Stimulated activated CD8-positive, alpha-beta memory T cell treated with anti-CD3 and anti-CD28 coated beads, Interleukin-12 subunit alpha, Interleukin-12 subunit beta, amount 100 ng/mL, for 1 hour (primary cell): ENCODE results near the gene COL4A2.

ENCODE experiments used
- DNase-seq: peaks from one replicate; pipeline ENCODE4 v3.0.0-alpha.2; 2020; ENCODE audit warnings: low read depth

The COL4A2 gene

DNA sequence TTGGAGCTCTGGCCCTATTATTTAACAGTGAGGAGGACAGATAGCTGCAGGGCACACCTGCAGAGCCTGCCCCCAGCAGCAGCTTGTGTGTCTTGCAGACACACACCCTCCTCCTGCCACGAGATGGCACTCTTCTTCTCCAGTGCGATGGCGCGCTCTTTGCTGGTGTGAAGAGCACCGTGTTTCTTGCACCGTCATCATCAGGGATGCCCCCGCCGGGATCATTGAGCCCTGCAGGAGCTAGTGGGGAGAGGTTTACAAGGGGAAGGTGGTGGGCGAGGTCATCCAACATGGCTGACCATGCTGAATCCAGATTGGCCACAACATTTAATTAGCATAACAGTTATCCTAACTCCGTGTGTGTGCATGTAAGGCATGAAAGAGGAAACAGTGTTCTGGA lies 148.9 kb downstream of the COL4A2 start:
- DNase-seq, result peak; percentile 15

- DNase-seq, result no peak
Measured at GRCh38 chr13:110456550-110456949, 149.5 kb downstream of the COL4A2 start.

- DNase-seq, result no peak
Measured at GRCh38 chr13:110457361-110457760, 150.3 kb downstream of the COL4A2 start.

DNA sequence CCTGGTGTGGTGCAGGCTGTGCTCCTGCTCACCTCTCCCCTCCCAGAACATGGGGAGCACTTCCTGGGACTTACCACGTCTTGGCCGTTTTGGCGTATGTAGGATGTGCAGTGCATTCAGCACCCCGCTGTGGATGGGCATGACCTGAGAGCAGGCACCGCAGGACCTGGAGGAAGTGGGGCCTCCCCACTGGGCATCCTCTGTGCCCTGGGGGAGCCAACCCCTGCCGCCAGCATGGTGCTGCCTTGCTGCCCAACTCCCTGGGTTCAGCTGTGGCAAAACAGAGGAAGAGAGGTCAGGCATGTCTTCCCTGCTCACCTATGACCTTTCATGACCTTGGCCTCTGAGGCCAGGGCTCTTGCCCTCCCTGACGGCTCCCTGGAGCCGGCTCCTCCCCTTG lies 150.9 kb downstream of the COL4A2 start:
- DNase-seq, result no peak

DNA sequence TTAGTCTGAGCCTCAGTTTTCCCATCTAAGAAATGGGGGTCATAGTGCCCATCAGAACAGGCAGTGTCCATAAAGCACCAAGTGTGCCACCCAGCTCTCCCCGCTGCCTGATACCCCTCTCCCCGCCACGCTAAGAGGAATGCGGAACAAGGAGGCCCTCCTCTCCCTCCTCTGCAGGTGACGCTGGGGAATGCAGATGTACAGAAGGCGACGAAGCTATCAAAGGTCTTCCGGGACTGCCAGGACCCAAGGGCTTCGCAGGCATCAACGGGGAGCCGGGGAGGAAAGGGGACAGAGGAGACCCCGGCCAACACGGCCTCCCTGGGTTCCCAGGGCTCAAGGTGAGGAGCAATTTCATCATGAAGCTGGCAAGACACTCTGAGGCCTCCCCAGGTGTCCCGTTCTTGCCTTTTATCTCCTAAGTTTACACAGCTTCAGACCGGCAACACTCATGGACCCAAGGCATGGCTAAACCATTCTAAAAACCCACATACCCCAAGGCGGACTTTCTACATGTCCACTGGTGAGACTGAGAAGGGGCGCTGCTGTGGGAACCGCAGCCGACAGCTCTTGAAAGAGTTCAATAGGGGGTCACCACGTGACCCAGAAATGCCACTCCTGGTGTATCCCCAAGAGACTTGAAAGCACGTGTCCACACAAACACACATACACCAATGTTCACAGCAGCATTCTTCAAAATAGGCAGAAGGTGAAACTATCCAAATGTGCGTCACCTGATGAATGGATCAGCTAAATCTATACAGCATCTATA lies 151.7 kb downstream of the COL4A2 start:
- DNase-seq, result no peak

GRCh38 chr13:110462091-110462490 lies 155.0 kb downstream of the COL4A2 start:
- DNase-seq, result no peak

GRCh38 chr13:110463156-110463555 lies 156.1 kb downstream of the COL4A2 start:
- no peak for DNase-seq

DNA sequence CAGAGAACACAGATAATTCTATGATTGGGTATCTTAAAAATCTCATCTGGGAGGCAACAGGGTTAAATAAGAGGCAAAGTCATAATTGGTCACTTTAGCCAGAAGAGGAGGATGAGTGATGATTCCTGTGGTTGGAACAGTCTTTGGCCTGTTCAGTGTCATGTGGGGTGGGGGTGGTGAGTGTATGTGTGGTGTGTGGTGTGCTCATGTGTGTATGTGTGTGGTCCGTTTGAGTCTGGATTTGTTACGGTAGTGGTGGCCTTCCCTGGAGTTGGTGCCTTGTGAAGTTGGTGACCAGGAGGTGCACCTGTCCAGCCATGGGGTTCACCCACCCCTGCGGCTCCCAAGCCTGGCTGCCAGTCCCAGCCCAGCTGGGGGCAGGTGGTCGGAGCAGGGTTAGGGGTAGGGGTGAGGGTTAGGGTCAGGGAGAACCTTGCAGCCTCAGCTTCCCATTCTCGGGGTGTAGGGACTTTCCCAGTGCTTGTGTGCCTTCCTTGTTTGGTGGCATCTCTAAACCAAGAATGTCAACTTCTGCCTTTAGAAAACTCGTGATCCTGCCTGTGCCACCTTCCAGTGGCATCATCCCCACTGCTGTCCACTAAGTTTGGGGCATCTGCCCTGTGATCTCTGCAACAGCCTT lies 156.9 kb downstream of the COL4A2 start:
- no peak for DNase-seq

- DNase-seq, result no peak
Measured at GRCh38 chr13:110464556-110465333, 157.7 kb downstream of the COL4A2 start.

DNA sequence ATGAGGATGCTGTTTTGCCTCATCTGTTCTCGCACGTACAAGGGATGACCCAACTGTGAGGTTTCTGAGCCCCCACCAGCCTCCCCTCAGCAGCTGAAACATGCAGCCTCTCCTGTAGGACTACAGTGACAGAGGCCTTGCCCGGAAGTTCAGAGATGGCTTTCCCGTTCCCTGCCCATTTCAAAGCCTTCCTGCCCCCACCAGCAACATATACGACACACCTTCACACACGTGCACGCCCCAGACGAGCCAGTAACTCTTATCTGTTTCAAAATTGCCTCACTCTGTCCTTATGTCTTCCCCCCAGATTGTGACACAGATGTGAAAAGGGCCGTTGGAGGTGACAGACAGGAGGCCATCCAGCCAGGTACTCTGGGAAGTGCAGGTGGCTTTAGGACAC lies 158.6 kb downstream of the COL4A2 start:
- DNase-seq, result no peak

DNA sequence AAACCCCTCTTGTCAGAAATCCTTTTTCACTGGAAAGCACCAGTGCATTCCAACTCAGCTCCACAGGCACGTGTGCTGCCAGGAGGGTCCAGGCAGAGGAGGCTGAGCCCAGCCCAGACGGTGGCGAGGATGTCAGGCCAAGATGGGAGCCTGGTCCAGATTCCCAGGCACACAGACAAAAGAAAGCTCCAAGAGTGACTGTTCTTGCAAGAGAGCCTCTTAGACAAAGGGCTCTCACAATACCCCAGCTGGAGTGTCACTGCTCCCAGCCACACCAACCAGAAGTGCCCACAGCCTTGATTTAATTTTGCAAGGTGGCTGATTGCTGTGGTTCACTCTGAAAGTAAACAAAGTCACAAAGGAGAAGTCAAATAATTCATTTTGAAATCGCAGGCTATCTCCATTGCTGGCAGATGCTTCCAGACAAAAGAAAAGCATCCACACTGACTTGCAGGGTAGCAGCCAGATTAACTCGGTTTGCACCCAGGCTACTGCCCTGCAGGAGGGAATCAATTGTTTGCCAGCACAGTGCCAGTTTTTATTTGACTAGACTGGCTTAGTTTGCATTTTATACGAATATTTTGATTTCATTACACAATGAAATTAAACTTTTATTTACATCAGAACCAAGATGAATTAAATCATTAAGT lies 159.3 kb downstream of the COL4A2 start:
- DNase-seq, result no peak

- DNase-seq, result no peak
Measured at GRCh38 chr13:110467516-110468110, 160.5 kb downstream of the COL4A2 start.

DNA sequence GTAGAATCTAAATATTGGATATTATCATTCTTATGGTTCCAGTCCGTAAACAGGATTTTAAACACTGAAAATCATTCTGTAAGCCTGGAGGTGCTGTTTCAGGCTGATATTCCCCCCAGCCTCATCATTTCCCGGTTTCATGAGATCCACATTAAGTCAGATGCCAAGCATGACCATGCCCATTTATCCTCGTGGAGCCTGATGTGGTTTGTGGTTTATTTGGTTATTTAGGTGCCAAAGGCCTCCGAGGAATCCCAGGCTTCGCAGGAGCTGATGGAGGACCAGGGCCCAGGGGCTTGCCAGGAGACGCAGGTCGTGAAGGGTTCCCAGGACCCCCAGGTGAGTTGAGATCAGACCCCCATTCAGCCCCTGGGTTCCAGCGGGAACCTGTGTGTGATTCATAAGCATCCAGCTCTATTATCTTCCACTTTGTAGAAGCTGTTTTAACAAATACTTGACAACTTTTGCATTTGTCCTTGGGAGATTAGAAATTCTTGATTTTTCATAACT lies 162.0 kb downstream of the COL4A2 start:
- DNase-seq, result no peak

DNA sequence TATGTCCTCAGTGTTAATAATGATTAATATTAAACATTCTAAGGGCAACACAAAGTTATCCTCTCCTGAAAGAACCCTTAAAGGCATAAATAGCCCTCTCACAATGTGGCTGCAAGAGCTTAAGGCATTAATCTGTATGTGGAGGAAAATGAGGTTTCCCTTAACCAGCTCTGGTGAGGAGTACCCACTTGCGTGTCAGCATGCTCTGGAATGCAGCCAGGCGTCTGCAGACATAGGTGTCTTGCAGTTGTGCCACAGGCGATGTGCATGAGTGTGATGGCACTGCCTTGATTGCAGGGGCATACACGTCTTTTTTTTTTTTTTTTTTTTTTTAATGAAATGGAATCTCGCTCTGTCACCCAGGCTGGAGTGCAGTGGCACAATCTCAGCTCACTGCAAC lies 162.5 kb downstream of the COL4A2 start:
- DNase-seq, result no peak

DNA sequence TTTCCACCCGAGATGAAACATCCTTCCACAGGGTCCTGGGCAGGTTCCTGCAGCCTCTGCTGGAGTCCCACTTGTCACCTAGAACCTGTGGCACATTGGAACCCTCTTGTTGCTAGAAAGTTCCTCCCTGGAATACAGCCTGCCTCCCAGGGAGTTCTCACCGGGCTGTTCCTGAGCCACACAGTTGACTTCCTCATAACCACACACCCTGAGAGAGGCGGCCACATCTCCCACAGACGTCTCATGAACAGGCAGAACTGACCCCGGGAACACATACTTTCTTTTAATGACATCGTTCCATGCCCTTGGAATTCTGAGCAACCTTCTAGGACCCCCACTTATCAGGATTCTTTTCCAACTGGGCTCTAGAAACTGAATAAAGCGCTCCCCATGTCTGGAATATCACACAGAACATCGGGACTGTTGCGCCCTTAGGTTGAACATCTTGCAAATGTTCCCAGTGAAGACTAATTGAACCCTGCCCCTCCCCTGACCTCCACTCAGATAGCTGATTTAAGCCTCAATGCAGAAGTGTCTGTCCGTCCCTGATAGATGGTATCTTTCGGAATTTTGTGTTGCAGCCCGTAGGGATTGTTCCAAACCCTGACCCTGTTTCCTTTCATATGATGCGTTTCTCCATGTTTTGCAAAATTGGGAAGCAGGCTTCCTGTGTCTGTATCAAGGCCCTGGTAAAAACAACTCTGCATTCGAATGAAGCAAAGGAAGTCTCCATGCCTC lies 163.4 kb downstream of the COL4A2 start:
- DNase-seq, result no peak

DNA sequence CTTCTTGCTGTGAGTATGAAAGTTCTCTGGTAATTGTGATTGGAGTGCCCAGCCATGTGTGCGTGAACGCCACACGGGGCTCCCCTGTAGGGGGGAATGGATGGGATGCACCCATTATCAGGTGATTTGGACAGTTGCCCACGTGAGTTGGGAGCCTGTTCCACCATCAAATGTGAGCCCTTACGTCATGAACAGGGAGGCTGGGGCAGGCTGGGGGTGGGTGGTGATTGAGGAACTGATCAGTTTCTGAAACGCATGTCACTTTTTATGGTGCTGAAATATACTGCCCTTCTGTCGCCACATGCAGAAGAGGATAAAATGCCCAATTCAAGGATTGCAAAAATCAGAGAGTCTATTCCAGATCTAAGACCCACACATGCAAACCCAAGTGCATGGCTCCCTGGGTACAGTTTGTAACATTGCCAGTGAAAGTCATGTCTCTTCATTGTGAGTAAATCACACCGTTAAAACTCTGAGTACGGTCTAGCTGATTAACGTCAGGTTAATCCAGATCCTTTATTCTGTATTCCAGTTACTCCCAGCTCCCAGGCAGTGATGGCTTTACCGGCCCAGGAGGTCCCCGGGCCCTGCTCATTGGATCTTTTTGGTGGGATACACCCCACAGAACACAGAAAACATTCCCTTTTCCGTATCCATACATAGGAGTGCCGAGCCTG lies 164.2 kb downstream of the COL4A2 start:
- DNase-seq, result no peak

DNA sequence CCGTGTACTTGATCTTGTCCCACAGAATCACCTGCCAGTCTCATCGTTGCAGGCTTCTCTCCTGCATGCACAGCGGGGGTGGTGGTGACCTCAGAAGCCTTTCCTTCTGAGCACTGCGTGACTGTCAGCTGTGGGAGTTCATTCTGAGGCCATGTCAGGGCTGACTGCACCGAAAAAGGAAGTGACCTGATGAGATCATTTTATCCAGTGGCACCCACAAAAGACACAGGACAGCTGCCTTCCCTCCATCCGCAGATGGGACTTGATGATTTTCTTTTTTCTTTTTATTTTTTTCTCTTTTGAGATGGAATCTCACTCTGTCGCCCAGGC lies 164.7 kb downstream of the COL4A2 start:
- no peak for DNase-seq

DNA sequence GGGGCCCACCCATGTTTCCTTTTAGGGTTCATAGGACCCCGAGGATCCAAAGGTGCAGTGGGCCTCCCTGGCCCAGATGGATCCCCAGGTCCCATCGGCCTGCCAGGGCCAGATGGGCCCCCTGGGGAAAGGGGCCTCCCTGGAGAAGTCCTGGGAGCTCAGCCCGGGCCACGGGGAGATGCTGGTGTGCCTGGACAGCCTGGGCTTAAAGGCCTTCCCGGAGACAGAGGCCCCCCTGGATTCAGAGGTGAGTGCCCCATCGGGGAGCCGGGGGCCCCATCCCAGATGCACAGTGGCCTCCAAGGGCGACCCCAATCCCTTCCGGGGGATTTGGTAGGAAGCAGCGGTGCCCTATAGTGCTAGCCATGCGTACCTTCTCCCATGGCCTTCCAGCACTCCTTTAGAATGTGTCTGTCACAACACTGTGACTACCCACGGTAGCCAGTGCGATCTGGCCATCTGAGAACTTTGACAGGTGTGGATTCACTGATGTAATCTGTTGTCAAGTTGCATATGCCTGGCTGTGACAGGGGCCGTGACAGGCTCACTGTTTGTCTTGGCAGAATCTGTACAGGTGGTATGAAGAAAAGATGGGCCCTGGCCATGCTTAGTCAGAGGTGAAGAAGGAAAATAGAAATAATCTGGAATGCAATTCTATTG lies 165.9 kb downstream of the COL4A2 start:
- no peak for DNase-seq

DNA sequence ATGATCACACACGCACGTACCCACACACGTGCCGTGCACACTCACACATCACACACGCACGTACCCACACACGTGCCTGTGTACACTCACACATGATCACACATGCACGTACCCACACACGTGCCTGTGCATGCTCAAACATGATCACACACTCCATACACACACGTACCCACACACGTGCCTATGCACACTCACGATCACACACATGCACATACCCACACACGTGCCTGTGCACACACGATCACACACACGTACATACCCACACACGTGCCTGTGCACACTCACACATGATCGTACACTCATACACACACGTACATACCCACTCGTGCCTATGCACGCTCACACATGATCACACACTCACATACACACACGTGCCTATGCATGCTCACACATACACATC lies 167.6 kb downstream of the COL4A2 start:
- no peak for DNase-seq

GRCh38 chr13:110475117-110475516 lies 168.0 kb downstream of the COL4A2 start:
- no peak for DNase-seq
